ENCODE measurements around the gene UXT. TPM values are rescaled to one million over a fixed set of nuclear protein-coding genes. Genes with fewer than 3 reads are reported as not detected.

The UXT gene
- total and polyA plus RNA-seq, 2 donors (not counting 3 experiments of a cell fraction or from before 2014, with no cell fraction given) = 91.2 to 153 TPM

DNA sequence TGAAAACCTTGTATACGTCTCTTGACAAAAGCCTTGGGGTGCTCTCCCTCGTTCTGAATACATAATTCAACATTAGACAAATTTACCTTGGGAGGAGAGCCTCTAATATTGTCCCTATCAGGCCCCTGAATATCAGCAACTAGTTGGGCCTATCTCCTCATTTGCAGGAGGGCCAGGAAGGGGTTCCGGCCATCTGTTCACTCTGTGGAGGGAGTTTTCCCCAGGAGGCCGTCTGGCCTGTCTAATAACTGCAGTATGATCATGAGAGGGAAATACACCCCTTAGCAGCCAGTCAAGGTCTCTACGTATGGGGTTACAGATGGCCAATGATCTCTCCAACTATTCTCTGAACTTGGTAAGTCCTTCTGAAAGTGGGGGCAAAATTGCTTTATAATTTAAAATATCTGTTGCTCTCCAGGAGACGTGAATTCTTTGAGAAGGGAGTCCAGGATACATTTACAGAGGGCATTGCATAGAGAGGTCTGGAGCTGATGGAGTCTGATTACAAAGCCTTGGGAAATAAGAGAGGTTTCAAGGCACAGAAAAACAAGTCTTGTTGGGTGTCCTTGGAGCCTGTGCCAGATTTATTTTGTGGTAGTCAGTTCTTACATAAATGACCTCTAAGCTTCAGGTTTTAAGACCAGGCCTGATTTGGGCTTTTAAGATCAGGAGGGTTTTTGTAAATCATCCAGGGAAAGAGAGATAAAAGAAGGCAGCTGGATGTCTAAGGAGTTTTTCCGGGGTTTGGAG lies 48.2 kb upstream of the UXT start:
- ChIA-PET POLR2A (no interaction called here), CTCF (interaction anchor here (0.7 kb wide), 1 partner anchor 319 kb away, joined by 4 read pairs; no protein-coding TSS in a partner anchor)
- H3K9me1 ChIP-seq (replicated peaks; ENCODE audit: control insufficient read depth, extremely low read depth, insufficient read depth, low read length) = no peaks in the 10 kb centered on the region
- intact Hi-C loops (cut with micrococcal nuclease) = no loop called here
- H3K9me3 ChIP-seq (replicated peaks; ENCODE audit: control insufficient read depth, insufficient read depth, low read length) = no peaks in the 10 kb centered on the region
- no peaks in the 10 kb centered on the region for H4K20me1 ChIP-seq (replicated peaks; ENCODE audit: control insufficient read depth, extremely low read depth, insufficient read depth, low read length)
- no peak overlapping the region for H3K9ac ChIP-seq (replicated peaks; ENCODE audit: extremely low read depth, insufficient read depth, low read length)
- H3K27me3 ChIP-seq (ENCODE audit: control insufficient read depth in 2 of 2, insufficient read depth in 2 of 2, low read length in 2 of 2) = no peaks in the 10 kb centered on the region
- H3K4me2 ChIP-seq (ENCODE audit: insufficient read depth, low read length) = no peak overlapping the region
- no peak for DNase-seq (ENCODE audit: low read depth, low spot score)
- no peak overlapping the region for H3K27ac ChIP-seq (ENCODE audit: insufficient read depth, low read depth, low read length)
- no peak for FAIRE-seq
- dilution Hi-C loops (cut with MboI; ENCODE audit: extremely low pct_ligation_motif_present, low sequenced_read_pairs) = no loop called here
- TF ChIP-seq MYC (IDR thresholded peaks at IDR 0.05; ENCODE audit: low read depth, low read length) (no peak), FOS (IDR thresholded peaks at IDR 0.05; ENCODE audit: borderline replicate concordance, insufficient read depth, low read length) (no peak), GATA2 (IDR thresholded peaks at IDR 0.05; ENCODE audit: insufficient read depth, insufficient read length, low read depth, low read length) (no peak), EZH2 (IDR thresholded peaks at IDR 0.05; ENCODE audit: borderline replicate concordance, low read depth, low read length, severe bottlenecking) (no peak), POLR2AphosphoS5 (IDR thresholded peaks at IDR 0.05; ENCODE audit: insufficient read depth, low read depth, low read length) (no peak), POLR2A (IDR thresholded peaks at IDR 0.05; ENCODE audit: low read depth, low read length) (no peak), JUN (IDR thresholded peaks at IDR 0.05; ENCODE audit: borderline replicate concordance, insufficient read depth, insufficient read length, low read depth) (no peak)
- TF ChIP-seq, protein P1, sequence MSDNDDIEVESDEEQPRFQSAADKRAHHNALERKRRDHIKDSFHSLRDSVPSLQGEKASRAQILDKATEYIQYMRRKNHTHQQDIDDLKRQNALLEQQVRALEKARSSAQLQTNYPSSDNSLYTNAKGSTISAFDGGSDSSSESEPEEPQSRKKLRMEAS (IDR thresholded peaks at IDR 0.05; ENCODE audit: insufficient read depth, insufficient read length) = no peak
- TF ChIP-seq, protein P2, sequence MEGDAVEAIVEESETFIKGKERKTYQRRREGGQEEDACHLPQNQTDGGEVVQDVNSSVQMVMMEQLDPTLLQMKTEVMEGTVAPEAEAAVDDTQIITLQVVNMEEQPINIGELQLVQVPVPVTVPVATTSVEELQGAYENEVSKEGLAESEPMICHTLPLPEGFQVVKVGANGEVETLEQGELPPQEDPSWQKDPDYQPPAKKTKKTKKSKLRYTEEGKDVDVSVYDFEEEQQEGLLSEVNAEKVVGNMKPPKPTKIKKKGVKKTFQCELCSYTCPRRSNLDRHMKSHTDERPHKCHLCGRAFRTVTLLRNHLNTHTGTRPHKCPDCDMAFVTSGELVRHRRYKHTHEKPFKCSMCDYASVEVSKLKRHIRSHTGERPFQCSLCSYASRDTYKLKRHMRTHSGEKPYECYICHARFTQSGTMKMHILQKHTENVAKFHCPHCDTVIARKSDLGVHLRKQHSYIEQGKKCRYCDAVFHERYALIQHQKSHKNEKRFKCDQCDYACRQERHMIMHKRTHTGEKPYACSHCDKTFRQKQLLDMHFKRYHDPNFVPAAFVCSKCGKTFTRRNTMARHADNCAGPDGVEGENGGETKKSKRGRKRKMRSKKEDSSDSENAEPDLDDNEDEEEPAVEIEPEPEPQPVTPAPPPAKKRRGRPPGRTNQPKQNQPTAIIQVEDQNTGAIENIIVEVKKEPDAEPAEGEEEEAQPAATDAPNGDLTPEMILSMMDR (IDR thresholded peaks at IDR 0.05; ENCODE audit: extremely low read depth in 1 of 2, insufficient read depth in 1 of 2, low read depth in 1 of 2, low read length in 2 of 2) = no peak
- H3K79me2 ChIP-seq (ENCODE audit: control insufficient read depth, insufficient read depth, low read length) = no peaks in the 10 kb centered on the region
- H3K4me3 ChIP-seq (replicated peaks in 1 of 3; ENCODE audit: insufficient read depth in 1 of 3, low read depth in 1 of 3, low read length in 3 of 3) = no peak overlapping the region
- no TSS peak for BruUV-seq (replicated peaks)
- no peaks in the 10 kb centered on the region for H3K4me1 ChIP-seq (ENCODE audit: control insufficient read depth, extremely low read depth, insufficient read depth, low read length)
- no peak overlapping the region for H2AFZ ChIP-seq (ENCODE audit: low read depth, low read length)
- H3K36me3 ChIP-seq (ENCODE audit: control insufficient read depth in 2 of 2, extremely low read depth in 1 of 2, insufficient read depth in 2 of 2, low read length in 2 of 2) = no peaks in the 10 kb centered on the region

Data from endothelial cell of umbilical vein (primary cell).